CD14-positive monocyte (primary cell): ENCODE results near the gene PKD1L1. TPM values are rescaled to one million over a fixed set of nuclear protein-coding genes. Genes with fewer than 3 reads are reported as not detected.

Source experiments
- DNase-seq, 3 donors: peaks; one replicate each; pipeline ENCODE4 v3.0.0-alpha.2; 2011 to 2022
- H2AFZ ChIP-seq: 2 replicates; pipeline ENCODE4 v1.6.0; 2012; ENCODE audit warnings: mild to moderate bottlenecking, low read depth, low read length, inconsistent platforms; ENCODE audit not compliant: insufficient read depth, poor library complexity, severe bottlenecking
- H3K27ac ChIP-seq, 2 donors: 1 replicate in 1 of 2; 2 replicates in 1 of 2; pipeline ENCODE4 v1.5.1; 2012 to 2013; ENCODE audit warnings: low read length in 2 of 2, control low read depth in 1 of 2, inconsistent platforms in 1 of 2, low read depth in 1 of 2, mild to moderate bottlenecking in 1 of 2
- H3K27me3 ChIP-seq, 2 donors: one replicate each; pipeline versions ENCODE4 v1.6.0 to v1.6.1; 2011 to 2013; ENCODE audit warnings: low read length in 2 of 2; ENCODE audit not compliant: control insufficient read depth in 2 of 2, insufficient read depth in 2 of 2
- H3K36me3 ChIP-seq, 2 donors: replicated peaks in 1 of 2; 1 replicate in 1 of 2; 2 replicates in 1 of 2; pipeline versions ENCODE4 v1.5.1 to v1.6.1; 2012 to 2013; ENCODE audit warnings: low read length in 2 of 2, control low read depth in 1 of 2, inconsistent platforms in 1 of 2, mild to moderate bottlenecking in 1 of 2; ENCODE audit not compliant: insufficient read depth in 2 of 2, control insufficient read depth in 1 of 2
- H3K4me1 ChIP-seq, 2 donors: 1 replicate in 1 of 2; 2 replicates in 1 of 2; pipeline versions ENCODE4 v1.5.1 to v1.6.1; 2012 to 2013; ENCODE audit warnings: low read length in 2 of 2, control low read depth in 1 of 2, inconsistent platforms in 1 of 2, mild to moderate bottlenecking in 1 of 2, moderate library complexity in 1 of 2; ENCODE audit not compliant: insufficient read depth in 2 of 2, control insufficient read depth in 1 of 2
- H3K4me2 ChIP-seq: replicated peaks from 2 replicates; pipeline ENCODE3; 2012; ENCODE audit warnings: low read length, moderate library complexity, mild to moderate bottlenecking; ENCODE audit not compliant: poor library complexity, severe bottlenecking; ENCODE audit errors: extremely low read depth
- H3K4me3 ChIP-seq, 3 experiments: fragments of 200-600 bp in 1 of 3; sonication (generic) in 1 of 3; replicated peaks in 1 of 3; 1 replicate in 2 of 3; 2 replicates in 1 of 3; pipeline ENCODE4 v1.5.1; 2011 to 2013; ENCODE audit warnings: low read length in 3 of 3, mild to moderate bottlenecking in 3 of 3, control low read depth in 2 of 3, low read depth in 2 of 3, inconsistent platforms in 1 of 3, moderate library complexity in 1 of 3
- H3K79me2 ChIP-seq: 2 replicates; pipeline ENCODE4 v1.6.0; 2012; ENCODE audit warnings: mild to moderate bottlenecking, control low read depth, inconsistent platforms, low read length, moderate library complexity; ENCODE audit not compliant: insufficient read depth
- H3K9ac ChIP-seq: 2 replicates; pipeline ENCODE4 v1.6.0; 2017; ENCODE audit warnings: low read length, mild to moderate bottlenecking; ENCODE audit not compliant: insufficient read depth, poor library complexity, severe bottlenecking
- H3K9me3 ChIP-seq, 2 donors: replicated peaks in 1 of 2; 1 replicate in 1 of 2; 2 replicates in 1 of 2; pipeline versions ENCODE4 v1.5.1 to v1.6.1; 2012 to 2013; ENCODE audit warnings: low read length in 2 of 2, control low read depth in 1 of 2; ENCODE audit not compliant: control insufficient read depth in 1 of 2, insufficient read depth in 1 of 2
- H4K20me1 ChIP-seq: 2 replicates; pipeline ENCODE4 v1.6.0; 2012; ENCODE audit warnings: mild to moderate bottlenecking, low read length, control low read depth, moderate library complexity; ENCODE audit not compliant: insufficient read depth
- H3K27ac Mint-ChIP-seq, 7 donors: one replicate each; pipeline ENCODE4 v1.8.0; 2020; ENCODE audit warnings: mild to moderate bottlenecking in 7 of 7, mixed read lengths in 7 of 7, moderate library complexity in 6 of 7, inconsistent platforms in 2 of 7
- H3K27me3 Mint-ChIP-seq, 3 donors: one replicate each; pipeline ENCODE4 v1.8.0; 2021 to 2022; ENCODE audit warnings: low read depth in 3 of 3, mild to moderate bottlenecking in 3 of 3, mixed read lengths in 3 of 3, moderate library complexity in 3 of 3, inconsistent platforms in 1 of 3
- H3K36me3 Mint-ChIP-seq, 2 donors: one replicate each; pipeline ENCODE4 v1.8.0; 2020; ENCODE audit warnings: mixed read lengths in 2 of 2, inconsistent platforms in 1 of 2, mild to moderate bottlenecking in 1 of 2
- H3K4me1 Mint-ChIP-seq: one replicate; pipeline ENCODE4 v1.8.0; 2020; ENCODE audit warnings: mild to moderate bottlenecking, mixed read lengths
- H3K4me3 Mint-ChIP-seq, 2 donors: one replicate each; pipeline ENCODE4 v1.8.0; 2020; ENCODE audit warnings: mild to moderate bottlenecking in 2 of 2, mixed read lengths in 2 of 2, moderate library complexity in 1 of 2
- H3K9me3 Mint-ChIP-seq, 7 donors: one replicate each; pipeline ENCODE4 v1.8.0; 2020 to 2022; ENCODE audit warnings: mixed read lengths in 7 of 7, mild to moderate bottlenecking in 6 of 7, moderate library complexity in 6 of 7, inconsistent platforms in 2 of 7
- WGBS: methylation state at CpG from one replicate; pipeline ENCODE4 v1.1.5; 2013; ENCODE audit warnings: missing lambda C conversion rate; ENCODE audit not compliant: insufficient coverage; 5-methylcytosine and 5-hydroxymethylcytosine counted together
- intact Hi-C, 2 donors: fragments of 100-400 bp; cut with micrococcal nuclease; formaldehyde crosslinking; loops; one replicate each; pipeline versions ENCODE4 v1.15.0 to v1.15.1; 2023
- polyA plus RNA-seq, 3 donors: library from polyadenylated mRNA; depleted of rRNA in 1 of 3; unstranded in 2 of 3; stranded (reverse) in 1 of 3; fragments of 300-500 nt in 2 of 3; fragments of >200 nt in 1 of 3; fragmentation: Illumina TruSeq in 2 of 3; gene quantifications; 1 replicate in 2 of 3; 2 replicates in 1 of 3; pipeline ENCODE4 v1.2.3, GENCODE V29; 2012 to 2021
- TF ChIP-seq, protein P1 (sequence below): fragments of 200-600 bp; IDR thresholded peaks from one replicate; pipeline ENCODE4 v1.8.0; 2022; ENCODE audit warnings: antibody characterized with exemption, mild to moderate bottlenecking

PKD1L1 gene
- polyA plus RNA-seq, 3 donors: 0.19 TPM; not detected in 2

DNA sequence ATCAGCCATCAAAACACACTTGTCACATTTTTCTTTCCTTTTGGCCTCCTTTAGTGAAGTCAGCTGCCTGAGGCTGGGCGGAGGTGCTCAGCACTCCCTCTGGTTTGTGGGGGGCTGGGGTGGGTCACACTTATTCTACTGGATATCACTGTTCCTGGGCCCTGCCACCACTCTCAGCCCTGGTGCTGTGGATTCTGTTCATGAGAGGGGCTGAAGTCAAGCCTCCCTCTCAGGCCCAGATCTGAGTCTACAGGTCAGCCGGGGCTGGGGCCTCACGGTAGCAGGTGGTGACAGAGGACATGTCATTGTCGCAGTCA, 185.6 kb downstream of the PKD1L1 start:
- H3K4me3 ChIP-seq: no peak overlapping the region
- 89% methylated on average over 3 of the region's 4 CpGs for WGBS
- no peaks in the 10 kb centered on the region for H3K36me3 Mint-ChIP-seq

DNA sequence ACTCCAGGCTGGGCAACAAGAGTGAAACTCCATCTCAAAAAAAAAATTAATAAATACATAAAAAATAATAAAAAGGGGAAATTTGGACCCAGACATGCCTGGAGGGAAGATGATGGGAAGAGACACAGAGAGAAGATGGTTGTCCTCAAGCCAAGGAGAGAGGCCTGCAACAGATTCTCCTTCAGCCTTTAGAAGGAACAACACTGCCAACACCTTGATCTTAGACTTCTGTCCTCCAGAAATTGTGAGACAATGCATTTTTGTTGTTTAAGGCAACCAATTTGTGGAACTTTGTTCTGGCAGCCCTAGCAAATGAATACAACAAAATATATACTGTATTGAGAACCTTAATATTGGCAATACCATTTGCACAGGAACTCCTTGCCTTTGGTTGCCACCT, 186.1 kb downstream of the PKD1L1 start:
- H3K27ac Mint-ChIP-seq: no peak overlapping the region
- intact Hi-C loops: no loop called here
- peaks cover 0 to 4% (median 2%) of the 10 kb centered on the region in 3 donors for H3K27me3 Mint-ChIP-seq
- H3K9ac ChIP-seq: no peak overlapping the region
- peaks cover 0 to 2% (median 0%) of the 10 kb centered on the region in 7 donors for H3K9me3 Mint-ChIP-seq
- H3K4me1 ChIP-seq: peaks cover 0 to 3% of the 10 kb centered on the region in 2 donors
- H3K4me2 ChIP-seq: no peak overlapping the region
- H2AFZ ChIP-seq: no peak overlapping the region
- no peak overlapping the region for H3K27ac ChIP-seq
- no peaks in the 10 kb centered on the region for H4K20me1 ChIP-seq
- no peaks in the 10 kb centered on the region for H3K4me1 Mint-ChIP-seq
- no peaks in the 10 kb centered on the region for H3K79me2 ChIP-seq
- no peak for DNase-seq
- TF ChIP-seq, protein P1, sequence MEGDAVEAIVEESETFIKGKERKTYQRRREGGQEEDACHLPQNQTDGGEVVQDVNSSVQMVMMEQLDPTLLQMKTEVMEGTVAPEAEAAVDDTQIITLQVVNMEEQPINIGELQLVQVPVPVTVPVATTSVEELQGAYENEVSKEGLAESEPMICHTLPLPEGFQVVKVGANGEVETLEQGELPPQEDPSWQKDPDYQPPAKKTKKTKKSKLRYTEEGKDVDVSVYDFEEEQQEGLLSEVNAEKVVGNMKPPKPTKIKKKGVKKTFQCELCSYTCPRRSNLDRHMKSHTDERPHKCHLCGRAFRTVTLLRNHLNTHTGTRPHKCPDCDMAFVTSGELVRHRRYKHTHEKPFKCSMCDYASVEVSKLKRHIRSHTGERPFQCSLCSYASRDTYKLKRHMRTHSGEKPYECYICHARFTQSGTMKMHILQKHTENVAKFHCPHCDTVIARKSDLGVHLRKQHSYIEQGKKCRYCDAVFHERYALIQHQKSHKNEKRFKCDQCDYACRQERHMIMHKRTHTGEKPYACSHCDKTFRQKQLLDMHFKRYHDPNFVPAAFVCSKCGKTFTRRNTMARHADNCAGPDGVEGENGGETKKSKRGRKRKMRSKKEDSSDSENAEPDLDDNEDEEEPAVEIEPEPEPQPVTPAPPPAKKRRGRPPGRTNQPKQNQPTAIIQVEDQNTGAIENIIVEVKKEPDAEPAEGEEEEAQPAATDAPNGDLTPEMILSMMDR: no peak
- H3K36me3 ChIP-seq: no peaks in the 10 kb centered on the region
- H3K9me3 ChIP-seq: no peaks in the 10 kb centered on the region
- H3K4me3 ChIP-seq: no peak overlapping the region
- no peak overlapping the region for H3K4me3 Mint-ChIP-seq
- no peaks in the 10 kb centered on the region for H3K36me3 Mint-ChIP-seq
- H3K27me3 ChIP-seq: no peaks in the 10 kb centered on the region

More for the DNA sequence above, 185.6 kb downstream of the PKD1L1 start:
- Mint-ChIP-seq H3K27me3 (peaks cover 0 to 4% (median 2%) of the 10 kb centered on the region in 3 donors), H3K4me3 (no peak overlapping the region), H3K4me1 (no peaks in the 10 kb centered on the region), H3K27ac (no peak overlapping the region), H3K9me3 (peaks cover 0 to 2% (median 0%) of the 10 kb centered on the region in 7 donors)
- no peak for DNase-seq
- Histone ChIP-seq H3K36me3 (no peaks in the 10 kb centered on the region), H3K9me3 (no peaks in the 10 kb centered on the region), H3K79me2 (no peaks in the 10 kb centered on the region), H3K4me2 (no peak overlapping the region), H4K20me1 (no peaks in the 10 kb centered on the region), H3K27me3 (no peaks in the 10 kb centered on the region), H3K4me1 (peaks cover 0 to 3% of the 10 kb centered on the region in 2 donors), H3K9ac (no peak overlapping the region), H3K27ac (no peak overlapping the region), H2AFZ (no peak overlapping the region)
- intact Hi-C loops: no loop called here
- TF ChIP-seq, protein P1: no peak
